Muscle layer of duodenum (tissue), 2 donors: ENCODE measurements around the gene VAMP5.
A peak's percentile ranks its signal among the peaks of the same experiment; 100 is the strongest.
"Not testable (repeated sequence)": the region's sequence is repeated elsewhere in the genome, so short reads cannot be mapped to it uniquely, and the experiment has no call there.

Experiments
- H3K27ac ChIP-seq: one replicate; pipeline ENCODE4 v1.7.0; 2013; ENCODE audit warnings: mild to moderate bottlenecking, low read length
- H3K27me3 ChIP-seq: one replicate; pipeline ENCODE4 v1.7.0; 2013; ENCODE audit warnings: low read depth, mild to moderate bottlenecking, control low read depth, low read length
- H3K36me3 ChIP-seq, 2 donors: one replicate each; pipeline ENCODE4 v1.7.0; 2013; ENCODE audit warnings: low read length in 2 of 2, control low read depth in 1 of 2, mild to moderate bottlenecking in 1 of 2; ENCODE audit not compliant: insufficient read depth in 2 of 2, control insufficient read depth in 1 of 2
- H3K4me1 ChIP-seq, 2 donors: one replicate each; pipeline ENCODE4 v1.7.0; 2013; ENCODE audit warnings: low read length in 2 of 2, mild to moderate bottlenecking in 2 of 2, control low read depth in 1 of 2, moderate library complexity in 1 of 2; ENCODE audit not compliant: insufficient read depth in 2 of 2, control insufficient read depth in 1 of 2
- H3K4me3 ChIP-seq, 2 donors: one replicate each; pipeline ENCODE4 v1.7.0; 2013; ENCODE audit warnings: low read length in 2 of 2, low read depth in 1 of 2, mild to moderate bottlenecking in 1 of 2
- H3K9me3 ChIP-seq, 2 donors: one replicate each; pipeline ENCODE4 v1.7.0; 2013; ENCODE audit warnings: low read length in 2 of 2, control low read depth in 1 of 2, mild to moderate bottlenecking in 1 of 2; ENCODE audit not compliant: control insufficient read depth in 1 of 2
- donor health status: healthy.

VAMP5 gene

DNA sequence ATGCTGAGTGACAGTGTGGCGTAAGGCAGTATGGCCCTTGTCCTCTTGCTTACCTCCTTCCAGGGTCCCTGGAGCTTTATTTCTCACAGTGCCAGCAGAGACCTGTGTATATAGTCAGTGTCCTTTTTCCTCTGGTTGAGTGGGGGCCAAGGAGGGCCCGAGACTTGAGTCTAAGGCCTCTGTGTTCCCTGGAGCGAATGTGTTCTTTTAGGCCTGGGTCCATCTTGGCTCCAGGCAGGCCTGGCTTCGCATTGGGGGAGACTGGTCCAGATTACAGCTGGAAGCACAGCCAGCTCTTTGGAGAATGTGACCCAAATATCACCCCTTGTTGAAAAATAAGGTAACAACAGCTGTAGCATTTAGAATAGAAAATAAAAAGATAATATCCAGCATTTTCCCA, 5.0 kb downstream of the VAMP5 start:
- H3K4me1 ChIP-seq = peaks cover 17 to 33% of the 10 kb centered on the region in 2 donors
- no peaks in the 10 kb centered on the region for H3K9me3 ChIP-seq
- no peak overlapping the region for H3K4me3 ChIP-seq
- H3K27ac ChIP-seq = no peak overlapping the region
- no peaks in the 10 kb centered on the region for H3K36me3 ChIP-seq
- no peaks in the 10 kb centered on the region for H3K27me3 ChIP-seq

DNA sequence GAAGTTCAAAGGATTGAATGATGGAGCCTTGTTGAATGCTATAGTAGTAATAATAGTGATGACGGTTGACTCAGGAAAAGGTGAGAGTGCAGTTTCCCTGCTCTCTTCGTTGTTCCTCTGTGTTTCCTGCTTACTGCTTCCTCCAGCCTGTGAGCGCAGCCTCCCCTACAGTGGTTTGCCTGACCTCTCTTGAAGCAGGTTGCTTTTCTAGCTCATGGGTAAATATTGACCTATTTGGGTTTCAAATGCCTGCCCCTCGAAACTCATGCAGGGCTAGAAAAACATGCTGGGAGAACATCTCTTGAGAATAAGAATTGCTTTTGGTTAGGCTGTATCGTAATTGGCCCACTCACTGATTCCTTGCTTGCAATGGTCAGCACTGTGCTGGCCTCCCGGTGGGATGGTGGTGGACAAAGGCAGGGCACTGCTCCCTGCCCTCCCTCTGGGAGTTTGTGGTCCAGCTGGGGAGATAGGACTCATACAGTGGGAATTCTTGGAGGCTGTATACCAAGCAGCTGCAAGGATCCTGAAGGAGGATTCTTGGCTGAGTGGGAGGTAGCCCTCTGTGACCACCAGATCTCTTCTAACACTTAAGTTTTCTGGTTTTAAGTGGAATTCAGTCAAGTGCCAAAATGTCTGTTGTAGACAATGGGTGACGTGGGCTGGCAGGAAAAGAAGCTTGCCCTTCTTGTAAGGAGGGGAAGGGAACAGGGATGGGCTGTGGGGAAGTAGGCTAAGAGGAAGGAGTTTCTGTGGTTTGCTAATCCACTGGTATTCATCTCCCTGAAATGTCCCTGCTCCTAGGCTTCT, 6.0 kb downstream of the VAMP5 start:
- Histone ChIP-seq H3K27me3 (no peaks in the 10 kb centered on the region), H3K36me3 (no peaks in the 10 kb centered on the region), H3K27ac (no peak overlapping the region), H3K4me3 (no peak overlapping the region), H3K4me1 (peaks cover 12 to 38% of the 10 kb centered on the region in 2 donors), H3K9me3 (no peaks in the 10 kb centered on the region)

DNA sequence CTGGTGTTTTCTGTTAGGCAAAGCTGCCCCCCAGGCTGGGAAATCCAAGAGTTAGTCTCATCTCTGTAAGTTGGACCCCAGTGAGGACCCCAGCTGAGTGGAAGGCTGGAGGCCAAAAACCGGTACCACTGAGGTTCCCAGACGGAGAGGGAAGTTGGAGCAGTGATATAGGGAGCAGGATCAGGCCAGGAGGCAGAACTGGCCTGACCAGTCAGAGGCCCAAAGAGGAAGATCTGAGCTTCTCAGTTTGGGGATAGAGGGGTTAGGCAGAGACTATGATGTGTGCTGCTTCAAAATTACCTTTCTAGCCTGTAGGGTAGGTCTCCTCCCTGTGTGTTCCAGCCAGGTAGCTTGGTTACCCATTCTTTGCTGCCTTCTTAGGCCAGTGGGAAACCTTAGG, 6.7 kb downstream of the VAMP5 start:
- peaks cover 9 to 30% of the 10 kb centered on the region in 2 donors for H3K4me1 ChIP-seq
- H3K36me3 ChIP-seq = no peaks in the 10 kb centered on the region
- H3K9me3 ChIP-seq = no peaks in the 10 kb centered on the region
- H3K27me3 ChIP-seq = no peaks in the 10 kb centered on the region
- H3K27ac ChIP-seq = no peak overlapping the region
- H3K4me3 ChIP-seq = no peak overlapping the region

DNA sequence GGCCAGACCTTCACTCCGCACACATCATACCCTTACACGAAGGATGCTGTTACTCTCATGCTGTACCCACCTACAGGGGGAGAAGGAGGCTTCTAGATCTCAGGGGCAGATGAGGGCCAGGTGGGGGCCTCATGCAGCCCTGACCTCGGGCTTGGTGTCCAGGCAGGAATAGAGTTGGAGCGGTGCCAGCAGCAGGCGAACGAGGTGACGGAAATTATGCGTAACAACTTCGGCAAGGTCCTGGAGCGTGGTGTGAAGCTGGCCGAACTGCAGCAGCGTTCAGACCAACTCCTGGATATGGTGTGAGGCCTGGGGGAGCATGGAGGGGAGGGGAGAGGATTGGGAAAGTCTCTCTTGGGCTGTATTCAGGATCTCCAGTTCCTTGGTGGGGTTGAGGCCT, 7.3 kb downstream of the VAMP5 start:
- Histone ChIP-seq H3K4me1 (peaks cover 14 to 36% of the 10 kb centered on the region in 2 donors), H3K9me3 (no peaks in the 10 kb centered on the region), H3K36me3 (no peaks in the 10 kb centered on the region)

DNA sequence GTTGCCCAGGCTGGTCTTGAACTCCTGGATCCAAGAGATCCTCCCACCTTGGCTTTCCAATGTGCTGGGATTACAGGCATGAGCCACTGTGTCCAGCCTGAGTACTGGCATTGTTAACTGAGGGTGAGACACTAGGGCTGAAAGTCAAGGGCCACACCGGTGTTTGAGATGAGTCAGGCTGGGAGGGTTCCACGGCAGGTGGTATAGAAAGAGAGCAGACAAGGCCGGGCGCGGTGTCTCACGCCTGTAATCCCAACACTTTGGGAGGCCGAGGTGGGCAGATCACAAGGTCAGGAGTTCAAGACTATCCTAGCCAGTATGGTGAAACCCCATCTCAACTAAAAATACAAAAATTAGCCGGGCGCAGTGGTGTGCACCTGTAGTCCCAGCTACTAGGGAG, 8.1 kb downstream of the VAMP5 start:
- peaks cover 19 to 43% of the 10 kb centered on the region in 2 donors for H3K4me1 ChIP-seq
- not testable (repeated sequence) for H3K9me3 ChIP-seq, H3K27me3 ChIP-seq, H3K27ac ChIP-seq, H3K36me3 ChIP-seq, H3K4me3 ChIP-seq

More for the DNA sequence above, 7.3 kb downstream of the VAMP5 start:
- Histone ChIP-seq H3K4me3 (no peak overlapping the region), H3K27me3 (no peaks in the 10 kb centered on the region), H3K27ac (no peak overlapping the region)

DNA sequence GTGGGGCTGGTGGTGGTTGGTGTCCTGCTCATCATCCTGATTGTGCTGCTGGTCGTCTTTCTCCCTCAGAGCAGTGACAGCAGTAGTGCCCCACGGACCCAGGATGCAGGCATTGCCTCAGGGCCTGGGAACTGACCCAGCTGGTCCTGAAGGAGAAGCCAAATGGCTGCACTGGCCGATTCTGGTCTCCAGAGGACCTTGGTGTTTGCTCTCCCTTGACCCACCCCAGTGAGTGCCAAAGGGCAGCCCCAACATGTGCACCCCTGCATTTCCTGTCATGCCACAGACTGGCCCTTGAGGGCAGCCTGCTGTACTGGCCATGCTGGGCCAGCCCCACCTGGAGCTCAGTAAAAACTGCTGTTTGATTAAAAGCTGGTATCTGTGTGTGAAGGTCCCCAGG, 8.8 kb downstream of the VAMP5 start:
- Histone ChIP-seq H3K4me1 (peaks cover 17 to 45% of the 10 kb centered on the region in 2 donors), H3K27ac (no peak overlapping the region), H3K36me3 (peaks cover 7 to 9% of the 10 kb centered on the region in 2 donors), H3K4me3 (no peak overlapping the region), H3K9me3 (no peaks in the 10 kb centered on the region), H3K27me3 (no peaks in the 10 kb centered on the region)

DNA sequence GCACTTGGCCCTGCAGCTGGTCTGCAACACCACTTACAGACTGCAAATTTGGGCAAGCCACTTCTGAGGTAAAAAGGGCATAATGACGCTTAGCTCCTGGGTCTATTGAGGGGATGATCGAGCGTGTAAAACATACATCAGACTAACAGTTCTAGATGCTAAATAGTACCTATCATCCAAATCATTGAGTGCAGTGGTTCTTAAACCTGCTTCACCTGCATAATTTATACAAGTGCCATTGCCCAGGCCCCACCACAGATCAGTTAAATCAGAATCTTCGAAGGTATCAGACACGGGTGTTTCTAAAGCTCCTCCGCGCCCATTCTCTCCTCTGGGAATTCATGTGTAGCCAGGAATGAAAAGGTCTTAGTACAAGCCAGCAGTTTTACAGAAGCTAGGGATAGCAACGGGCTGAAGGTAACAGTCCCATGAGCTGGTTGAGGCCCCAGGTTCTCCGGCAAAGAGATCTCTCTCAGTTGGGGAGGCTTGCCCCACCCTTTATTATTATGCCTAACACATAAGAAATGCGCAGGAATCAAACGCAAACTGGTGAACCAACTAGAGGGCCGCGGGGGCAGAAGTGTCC, 10.6 kb downstream of the VAMP5 start:
- Histone ChIP-seq H3K27ac (peak overlapping the region; percentile 85), H3K4me3 (peak overlapping the region; percentile 85 to 87), H3K36me3 (peaks cover 21 to 22% of the 10 kb centered on the region in 2 donors), H3K4me1 (peaks cover 17 to 33% of the 10 kb centered on the region in 2 donors), H3K27me3 (no peaks in the 10 kb centered on the region), H3K9me3 (no peaks in the 10 kb centered on the region)

DNA sequence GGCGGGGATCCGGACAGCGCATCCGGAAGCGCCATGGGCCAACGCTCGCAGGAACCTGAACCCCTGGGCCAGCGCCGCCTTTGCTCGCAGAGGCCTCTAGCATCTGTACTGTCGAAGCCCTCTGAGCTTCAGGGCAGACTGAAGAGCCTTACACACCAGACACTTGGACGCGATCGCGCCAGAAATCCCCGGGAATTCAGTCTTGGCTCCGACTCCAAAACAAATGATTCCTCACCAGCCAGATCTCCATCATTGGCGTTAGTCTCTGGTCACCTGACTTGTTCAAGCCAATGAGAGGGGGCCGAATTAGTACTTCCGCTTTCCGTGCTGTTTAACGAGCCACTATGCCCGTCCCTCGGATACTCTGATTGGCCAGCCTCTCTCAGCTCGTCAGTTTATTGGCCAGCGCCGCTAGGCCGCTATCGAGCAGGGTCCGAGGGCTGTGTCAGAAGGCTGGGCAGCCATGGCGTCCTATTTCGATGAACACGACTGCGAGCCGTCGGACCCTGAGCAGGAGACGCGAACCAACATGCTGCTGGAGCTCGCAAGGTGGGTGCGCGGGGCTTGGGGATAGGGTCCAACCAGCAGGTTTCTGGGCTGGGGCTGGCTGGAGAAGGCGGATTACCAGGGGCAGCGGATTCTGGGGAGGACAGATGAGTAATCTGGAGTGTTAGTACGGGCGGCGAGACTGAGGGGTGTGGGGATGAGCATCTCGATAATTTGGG, 11.2 kb downstream of the VAMP5 start, which contains the start of gene RNF181:
Gene RNF181, plus strand, starts transcription at position 445 of the 725 bp plus-strand sequence. Its CDS starts 19 bp downstream, at position 464.
- Histone ChIP-seq H3K36me3 (peaks cover 22 to 27% of the 10 kb centered on the region in 2 donors), H3K4me1 (peaks cover 17 to 27% of the 10 kb centered on the region in 2 donors), H3K27me3 (no peaks in the 10 kb centered on the region), H3K27ac (peak within 1 kb of the TSS; percentile 85), H3K4me3 (peak within 1 kb of the TSS; percentile 85 to 87), H3K9me3 (no peaks in the 10 kb centered on the region)

DNA sequence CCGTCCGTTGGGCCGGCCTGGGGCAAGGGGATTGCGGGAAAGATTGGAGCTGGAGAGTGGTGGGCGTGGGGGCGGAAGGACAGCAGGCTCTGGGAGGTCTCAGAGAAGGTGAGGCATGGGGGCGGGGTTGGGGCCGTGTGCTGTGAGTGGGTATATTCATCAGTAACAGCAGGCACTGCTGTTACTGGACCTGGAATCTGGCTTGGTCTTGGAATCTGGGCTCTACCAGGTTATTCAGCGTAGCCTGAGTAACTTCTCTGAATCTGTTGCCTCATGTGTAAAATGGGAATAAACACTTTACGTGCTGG, 11.7 kb downstream of the VAMP5 start:
- Histone ChIP-seq H3K4me1 (peaks cover 15 to 22% of the 10 kb centered on the region in 2 donors), H3K36me3 (peaks cover 22 to 27% of the 10 kb centered on the region in 2 donors)

DNA sequence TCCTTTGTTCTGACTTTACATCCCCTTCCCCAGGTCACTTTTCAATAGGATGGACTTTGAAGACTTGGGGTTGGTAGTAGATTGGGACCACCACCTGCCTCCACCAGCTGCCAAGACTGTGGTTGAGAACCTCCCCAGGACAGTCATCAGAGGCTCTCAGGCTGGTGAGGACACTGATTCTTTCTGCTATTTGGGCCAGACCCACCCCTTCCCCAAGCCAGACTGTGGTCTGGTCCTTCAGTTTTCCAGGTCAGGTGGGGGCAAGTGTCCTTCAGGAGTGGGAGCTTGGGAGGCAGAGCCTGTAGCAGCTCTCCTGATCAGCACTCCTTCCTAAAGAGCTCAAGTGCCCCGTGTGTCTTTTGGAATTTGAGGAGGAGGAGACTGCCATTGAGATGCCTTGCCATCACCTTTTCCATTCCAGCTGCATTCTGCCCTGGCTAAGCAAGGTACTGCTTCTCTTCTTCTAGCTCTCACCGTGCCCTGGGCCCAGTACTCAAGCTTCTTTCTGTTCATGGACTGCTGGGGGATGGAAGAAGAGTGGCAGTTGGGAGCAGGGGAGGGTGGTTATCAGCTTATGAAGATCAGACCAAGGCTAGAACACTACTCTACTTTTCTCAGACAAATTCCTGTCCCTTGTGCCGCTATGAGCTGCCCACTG, 12.4 kb downstream of the VAMP5 start:
- H3K4me3 ChIP-seq = peak overlapping the region; percentile 85 to 87
- no peaks in the 10 kb centered on the region for H3K9me3 ChIP-seq
- no peaks in the 10 kb centered on the region for H3K27me3 ChIP-seq
- H3K4me1 ChIP-seq = peaks cover 16 to 28% of the 10 kb centered on the region in 2 donors
- H3K36me3 ChIP-seq = peaks cover 22 to 27% of the 10 kb centered on the region in 2 donors
- peak overlapping the region; percentile 85 for H3K27ac ChIP-seq

More for the DNA sequence above, 11.7 kb downstream of the VAMP5 start:
- Histone ChIP-seq H3K27ac (peak overlapping the region; percentile 85), H3K27me3 (no peaks in the 10 kb centered on the region), H3K9me3 (no peaks in the 10 kb centered on the region), H3K4me3 (peak overlapping the region; percentile 85 to 87)

DNA sequence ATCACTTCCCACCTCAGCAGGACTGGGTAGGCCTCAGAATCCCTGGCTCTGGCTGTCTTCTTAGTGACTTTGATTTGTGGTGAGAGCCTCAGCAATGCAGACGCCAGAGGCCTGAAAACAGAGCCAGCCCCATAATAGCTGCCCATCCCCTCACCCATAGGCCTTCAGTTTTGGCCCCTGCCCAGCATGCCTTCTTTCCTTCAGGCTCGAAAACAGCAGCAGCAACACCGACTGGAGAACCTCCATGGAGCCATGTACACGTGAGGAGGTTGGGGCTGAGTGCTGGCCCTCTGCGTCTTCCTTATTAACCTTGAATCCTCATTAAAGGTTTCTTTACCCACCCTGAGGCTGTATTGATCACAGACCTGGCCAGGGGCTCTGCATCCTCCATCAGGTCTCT, 13.0 kb downstream of the VAMP5 start:
- Histone ChIP-seq H3K27ac (no peak overlapping the region), H3K4me3 (no peak overlapping the region), H3K36me3 (peaks cover 22 to 27% of the 10 kb centered on the region in 2 donors), H3K9me3 (no peaks in the 10 kb centered on the region), H3K27me3 (no peaks in the 10 kb centered on the region), H3K4me1 (peaks cover 19 to 29% of the 10 kb centered on the region in 2 donors)
